Cardiac fibroblast (primary cell): ENCODE data around the gene FAM111B.
"Not testable (repeated sequence)": the region's sequence is repeated elsewhere in the genome, so short reads cannot be mapped to it uniquely, and the experiment has no call there.

ENCODE experiments used
- DNase-seq, 2 donors: peaks; one replicate each; pipeline versions ENCODE4 v3.0.0 to v3.0.0-alpha.2; 2010; ENCODE audit warnings: low read depth in 2 of 2
- H3K4me3 ChIP-seq, 2 donors: replicated peaks in 1 of 2; 1 replicate in 1 of 2; 2 replicates in 1 of 2; pipeline ENCODE4 v1.5.1; 2011; ENCODE audit warnings: low read depth in 2 of 2, low read length in 2 of 2, mild to moderate bottlenecking in 2 of 2, moderate library complexity in 1 of 2
- CTCF ChIP-seq: IDR thresholded peaks from one replicate; pipeline ENCODE4 v1.5.1; 2011; ENCODE audit warnings: low read depth, mild to moderate bottlenecking, low read length, inconsistent platforms

The FAM111B gene

GRCh38 chr11:59097113-59097708, 9.8 kb upstream of the FAM111B start:
- peak; percentile 74 for TF ChIP-seq CTCF
- DNase-seq = peak; percentile 67 to 77
- H3K4me3 ChIP-seq = no peak overlapping the region

- DNase-seq = not testable (repeated sequence)
Observed at GRCh38 chr11:59097938-59098337, 9.1 kb upstream of the FAM111B start.

GRCh38 chr11:59102259-59102765, 4.7 kb upstream of the FAM111B start:
- peak; percentile 50 for TF ChIP-seq CTCF
- H3K4me3 ChIP-seq = peak overlapping the region; percentile 11 to 29
- DNase-seq = peak; percentile 37 to 53

More at GRCh38 chr11:59097938-59098337, 9.1 kb upstream of the FAM111B start:
- H3K4me3 ChIP-seq = not testable (repeated sequence)

- not testable (repeated sequence) for DNase-seq
- H3K4me3 ChIP-seq = peak overlapping the region in 1 of 2 donors; percentile 59
Observed at GRCh38 chr11:59107721-59108120, 684 bp downstream of the FAM111B start.

GRCh38 chr11:59112494-59112893, 5.5 kb downstream of the FAM111B start:
- TF ChIP-seq CTCF = no peak
- H3K4me3 ChIP-seq = no peak overlapping the region
- peak in 1 of 2 donors; percentile 9 for DNase-seq

- no peak overlapping the region for H3K4me3 ChIP-seq
- DNase-seq = no peak
- TF ChIP-seq CTCF = no peak
Observed at GRCh38 chr11:59114344-59114743, 7.3 kb downstream of the FAM111B start.

- H3K4me3 ChIP-seq = no peak overlapping the region
- DNase-seq = no peak
- no peak for TF ChIP-seq CTCF
Observed at GRCh38 chr11:59115553-59115952, 8.5 kb downstream of the FAM111B start.

- TF ChIP-seq CTCF = no peak
- DNase-seq = no peak
- H3K4me3 ChIP-seq = no peak overlapping the region
Observed at GRCh38 chr11:59117774-59118173, 10.7 kb downstream of the FAM111B start.
